Mesenchymal stem cell (in vitro differentiated cells and primary cell): ENCODE results near the gene TNPO3.

Source experiments
- DNase-seq: peaks from one replicate; pipeline ENCODE4 v3.0.0-alpha.2; 2013
- H2AFZ ChIP-seq: one replicate; pipeline ENCODE4 v1.6.1; 2013; ENCODE audit warnings: low read depth, mild to moderate bottlenecking, control low read depth, inconsistent platforms, low read length, moderate library complexity
- H2AK5ac ChIP-seq: 2 replicates; pipeline ENCODE4 v1.6.1; 2013; ENCODE audit warnings: low read length, moderate library complexity, mild to moderate bottlenecking, inconsistent platforms; ENCODE audit not compliant: severe bottlenecking
- H2BK120ac ChIP-seq: one replicate; pipeline ENCODE4 v1.6.1; 2013; ENCODE audit warnings: low read depth, mild to moderate bottlenecking, inconsistent platforms, low read length, moderate library complexity
- H2BK12ac ChIP-seq, 2 experiments: one replicate each; pipeline ENCODE4 v1.6.1; 2013; ENCODE audit warnings: inconsistent platforms in 2 of 2, low read length in 2 of 2, mild to moderate bottlenecking in 2 of 2, moderate library complexity in 2 of 2, control low read depth in 1 of 2
- H2BK15ac ChIP-seq: one replicate; pipeline ENCODE4 v1.6.1; 2013; ENCODE audit warnings: mild to moderate bottlenecking, low read depth, inconsistent platforms; ENCODE audit not compliant: poor library complexity, severe bottlenecking
- H2BK5ac ChIP-seq: 2 replicates; pipeline ENCODE4 v1.6.1; 2013; ENCODE audit warnings: low read depth, mild to moderate bottlenecking, low read length, control low read depth, inconsistent platforms; ENCODE audit not compliant: poor library complexity, severe bottlenecking
- H3K14ac ChIP-seq, 2 experiments: one replicate each; pipeline ENCODE4 v1.6.1; 2013; ENCODE audit warnings: inconsistent platforms in 2 of 2, low read length in 2 of 2, control low read depth in 1 of 2, mild to moderate bottlenecking in 1 of 2, moderate library complexity in 1 of 2
- H3K18ac ChIP-seq, 2 experiments: one replicate each; pipeline ENCODE4 v1.6.1; 2013; ENCODE audit warnings: inconsistent platforms in 2 of 2, low read length in 2 of 2, control low read depth in 1 of 2, low read depth in 1 of 2, mild to moderate bottlenecking in 1 of 2
- H3K23ac ChIP-seq, 2 experiments: one replicate each; pipeline ENCODE4 v1.6.1; 2013; ENCODE audit warnings: inconsistent platforms in 2 of 2, low read length in 2 of 2, mild to moderate bottlenecking in 2 of 2, moderate library complexity in 2 of 2, control low read depth in 1 of 2
- H3K27ac ChIP-seq: 2 replicates; pipeline ENCODE4 v1.5.1; 2013; ENCODE audit warnings: mild to moderate bottlenecking, moderate library complexity, low read length, control low read depth, inconsistent platforms; ENCODE audit not compliant: poor library complexity, severe bottlenecking
- H3K27me3 ChIP-seq, 2 experiments: 2 replicates each; pipeline versions ENCODE4 v1.6.1 to v1.7.0; 2013; ENCODE audit warnings: low read length in 2 of 2, mild to moderate bottlenecking in 2 of 2, moderate library complexity in 2 of 2, control low read depth in 1 of 2, inconsistent platforms in 1 of 2; ENCODE audit not compliant: control insufficient read depth in 1 of 2, insufficient read depth in 1 of 2
- H3K36me3 ChIP-seq, 2 experiments: 2 replicates each; pipeline versions ENCODE4 v1.6.1 to v1.7.0; 2013; ENCODE audit warnings: low read length in 2 of 2, control low read depth in 1 of 2, inconsistent platforms in 1 of 2, low read depth in 1 of 2, mild to moderate bottlenecking in 1 of 2; ENCODE audit not compliant: insufficient read depth in 2 of 2, control insufficient read depth in 1 of 2
- H3K4ac ChIP-seq, 2 experiments: one replicate each; pipeline ENCODE4 v1.6.1; 2013; ENCODE audit warnings: inconsistent platforms in 2 of 2, low read length in 2 of 2, mild to moderate bottlenecking in 2 of 2, moderate library complexity in 2 of 2, control low read depth in 1 of 2, low read depth in 1 of 2
- H3K4me1 ChIP-seq: 2 replicates; pipeline ENCODE4 v1.6.1; 2013; ENCODE audit warnings: low read depth, low read length, control low read depth; ENCODE audit not compliant: control insufficient read depth, insufficient read depth
- H3K4me2 ChIP-seq: 2 replicates; pipeline ENCODE4 v1.6.1; 2013; ENCODE audit warnings: low read length, mild to moderate bottlenecking, inconsistent platforms; ENCODE audit not compliant: poor library complexity, severe bottlenecking
- H3K4me3 ChIP-seq, 2 experiments: 2 replicates each; pipeline versions ENCODE4 v1.5.1 to v1.7.0; 2013; ENCODE audit warnings: low read length in 2 of 2, mild to moderate bottlenecking in 2 of 2, control low read depth in 1 of 2, low read depth in 1 of 2; ENCODE audit not compliant: insufficient read depth in 1 of 2
- H3K79me1 ChIP-seq: replicated peaks from 2 replicates; pipeline ENCODE4 v1.6.1; 2013; ENCODE audit warnings: mild to moderate bottlenecking, control low read depth, low read length, inconsistent platforms; ENCODE audit not compliant: poor library complexity, severe bottlenecking
- H3K9ac ChIP-seq: 2 replicates; pipeline ENCODE4 v1.7.0; 2013; ENCODE audit warnings: mild to moderate bottlenecking, low read length, moderate library complexity
- H3K9me3 ChIP-seq: 2 replicates; pipeline ENCODE4 v1.7.0; 2013; ENCODE audit warnings: mild to moderate bottlenecking, low read length; ENCODE audit not compliant: control insufficient read depth
- H4K8ac ChIP-seq: one replicate; pipeline ENCODE4 v1.6.1; 2013; ENCODE audit warnings: inconsistent platforms, mild to moderate bottlenecking, low read length, moderate library complexity
- H4K91ac ChIP-seq: one replicate; pipeline ENCODE4 v1.6.1; 2013; ENCODE audit warnings: mild to moderate bottlenecking, low read length, inconsistent platforms
- WGBS: methylation state at CpG from one replicate; pipeline ENCODE4 v1.1.7; 2013; ENCODE audit warnings: mixed read lengths; 5-methylcytosine and 5-hydroxymethylcytosine counted together

TNPO3 gene

GRCh38 chr7:128937647-128938543 is 117.0 kb downstream of the TNPO3 start, which contains the start of gene IRF5:
IRF5 (plus strand) TSS chr7:128937927; CDS start chr7:128942082, 4,155 bp downstream.
- Histone ChIP-seq H2BK120ac (no peak within 1 kb of the TSS), H3K14ac (no peak within 1 kb of the TSS), H2BK12ac (no peak within 1 kb of the TSS), H3K18ac (no peak within 1 kb of the TSS), H3K9me3 (no peaks in the 10 kb centered on the region), H4K8ac (no peak within 1 kb of the TSS), H3K4me1 (peaks cover 18% of the 10 kb centered on the region), H3K27ac (no peak within 1 kb of the TSS), H3K4ac (no peak within 1 kb of the TSS), H3K23ac (peak within 1 kb of the TSS in 1 of 2 experiments; percentile 63), H3K4me3 (peak within 1 kb of the TSS; percentile 56 to 73), H3K36me3 (no peaks in the 10 kb centered on the region), H3K79me1 (no peaks in the 10 kb centered on the region), H2AK5ac (no peak within 1 kb of the TSS), H3K27me3 (peaks cover 53 to 81% of the 10 kb centered on the region in 2 experiments), H3K4me2 (peak within 1 kb of the TSS; percentile 94), H2BK5ac (no peak within 1 kb of the TSS), H2AFZ (peak within 1 kb of the TSS; percentile 64), H2BK15ac (no peak within 1 kb of the TSS), H3K9ac (no peak within 1 kb of the TSS), H4K91ac (no peak within 1 kb of the TSS)
- 5% methylated on average over 75 of the region's 83 CpGs for WGBS
- no peak for DNase-seq

- WGBS = 60% methylated on average over 17 of the region's 17 CpGs
Observed at GRCh38 chr7:128937271-128937646, 117.7 kb downstream of the TNPO3 start.

GRCh38 chr7:128936798-128937197 is 118.1 kb downstream of the TNPO3 start:
- Histone ChIP-seq H2BK120ac (no peak overlapping the region), H3K9me3 (no peaks in the 10 kb centered on the region), H2BK15ac (no peak overlapping the region), H3K27me3 (peaks cover 52 to 89% of the 10 kb centered on the region in 2 experiments), H3K4me1 (peaks cover 18% of the 10 kb centered on the region), H3K4me3 (no peak overlapping the region), H2BK12ac (no peak overlapping the region), H3K36me3 (no peaks in the 10 kb centered on the region), H2AK5ac (no peak overlapping the region), H3K79me1 (no peaks in the 10 kb centered on the region), H3K23ac (no peak overlapping the region), H3K9ac (no peak overlapping the region), H4K91ac (no peak overlapping the region), H2AFZ (no peak overlapping the region), H3K4ac (no peak overlapping the region), H3K4me2 (no peak overlapping the region), H3K18ac (no peak overlapping the region), H3K27ac (no peak overlapping the region), H4K8ac (no peak overlapping the region), H3K14ac (no peak overlapping the region), H2BK5ac (no peak overlapping the region)
- 74% methylated on average over 4 of the region's 4 CpGs for WGBS
- DNase-seq = no peak

More at GRCh38 chr7:128937271-128937646, 117.7 kb downstream of the TNPO3 start:
- Histone ChIP-seq H3K14ac (no peak overlapping the region), H4K8ac (no peak overlapping the region), H3K4me1 (peaks cover 18% of the 10 kb centered on the region), H3K9ac (no peak overlapping the region), H2BK120ac (no peak overlapping the region), H3K4me2 (no peak overlapping the region), H3K79me1 (no peaks in the 10 kb centered on the region), H3K27ac (no peak overlapping the region), H4K91ac (no peak overlapping the region), H3K4me3 (no peak overlapping the region), H3K27me3 (peaks cover 53 to 88% of the 10 kb centered on the region in 2 experiments), H2AK5ac (no peak overlapping the region), H2BK5ac (no peak overlapping the region), H2AFZ (no peak overlapping the region), H3K4ac (no peak overlapping the region), H2BK15ac (no peak overlapping the region), H2BK12ac (no peak overlapping the region), H3K18ac (no peak overlapping the region), H3K23ac (no peak overlapping the region), H3K9me3 (no peaks in the 10 kb centered on the region), H3K36me3 (no peaks in the 10 kb centered on the region)
- DNase-seq = no peak

- no peak overlapping the region for H3K27ac ChIP-seq
- H3K18ac ChIP-seq = no peak overlapping the region
- no peak overlapping the region for H2AFZ ChIP-seq
- H3K4me3 ChIP-seq = no peak overlapping the region
- H2BK5ac ChIP-seq = no peak overlapping the region
- H2BK15ac ChIP-seq = no peak overlapping the region
- H4K8ac ChIP-seq = no peak overlapping the region
- H3K36me3 ChIP-seq = no peaks in the 10 kb centered on the region
- no peak overlapping the region for H3K14ac ChIP-seq
- H3K79me1 ChIP-seq = no peaks in the 10 kb centered on the region
- no peak overlapping the region for H4K91ac ChIP-seq
- no peaks in the 10 kb centered on the region for H3K9me3 ChIP-seq
- no peak overlapping the region for H2BK12ac ChIP-seq
- WGBS = 84% methylated on average over 5 of the region's 6 CpGs
- DNase-seq = no peak
- H3K4me1 ChIP-seq = peaks cover 18% of the 10 kb centered on the region
- no peak overlapping the region for H2AK5ac ChIP-seq
- no peak overlapping the region for H3K4ac ChIP-seq
- no peak overlapping the region for H3K23ac ChIP-seq
- no peak overlapping the region for H3K4me2 ChIP-seq
- no peak overlapping the region for H3K9ac ChIP-seq
- H3K27me3 ChIP-seq = peaks cover 43 to 74% of the 10 kb centered on the region in 2 experiments
- H2BK120ac ChIP-seq = no peak overlapping the region
Observed at GRCh38 chr7:128935342-128935730, 119.6 kb downstream of the TNPO3 start.
